Neural progenitor cell (in vitro differentiated cells): ENCODE data around the gene PRKCA. TPM values are rescaled to one million over a fixed set of nuclear protein-coding genes. Genes with fewer than 3 reads are reported as not detected.

Source experiments
- DNase-seq: peaks from one replicate; pipeline ENCODE4 v3.0.0-alpha.2; 2016; ENCODE audit warnings: low spot score
- H2AFZ ChIP-seq: fragments of 200-600 bp; sonication (generic); replicated peaks from 2 replicates; pipeline ENCODE4 v1.6.1; 2016; ENCODE audit warnings: antibody characterized with exemption
- H3F3A ChIP-seq: fragments of 200-600 bp; sonication (generic); 2 replicates; pipeline ENCODE4 v1.6.1; 2016; ENCODE audit warnings: antibody characterized with exemption, low read depth
- H3K27ac ChIP-seq: fragments of 200-600 bp; sonication (generic); 2 replicates; pipeline ENCODE4 v1.5.1; 2016; ENCODE audit warnings: mild to moderate bottlenecking
- H3K27me3 ChIP-seq: fragments of 200-600 bp; sonication (generic); 2 replicates; pipeline ENCODE4 v1.6.1; 2016; ENCODE audit warnings: mild to moderate bottlenecking, moderate library complexity
- H3K36me3 ChIP-seq: fragments of 200-600 bp; sonication (generic); 2 replicates; pipeline ENCODE4 v1.5.1; 2016
- H3K4me1 ChIP-seq: fragments of 200-600 bp; sonication (generic); 2 replicates; pipeline ENCODE4 v1.6.1; 2016; ENCODE audit warnings: mixed run types
- H3K4me2 ChIP-seq: fragments of 200-600 bp; sonication (generic); 2 replicates; pipeline ENCODE4 v1.6.1; 2016
- H3K4me3 ChIP-seq: fragments of 200-600 bp; sonication (generic); 2 replicates; pipeline ENCODE4 v1.5.1; 2016
- H3K79me2 ChIP-seq: fragments of 200-600 bp; sonication (generic); 2 replicates; pipeline ENCODE4 v1.6.1; 2016; ENCODE audit warnings: low read depth
- H3K9ac ChIP-seq: fragments of 200-600 bp; sonication (generic); 2 replicates; pipeline ENCODE4 v1.6.1; 2016
- H3K9me3 ChIP-seq: fragments of 200-600 bp; sonication (generic); 2 replicates; pipeline ENCODE4 v1.5.1; 2016; ENCODE audit warnings: low read depth
- H4K20me1 ChIP-seq: fragments of 200-600 bp; sonication (generic); 2 replicates; pipeline ENCODE4 v1.6.1; 2016; ENCODE audit warnings: low read depth
- H3K27ac Mint-ChIP-seq: 3 replicates; pipeline ENCODE4 v1.8.0; 2021; ENCODE audit warnings: mixed read lengths
- H3K27me3 Mint-ChIP-seq: 2 replicates; pipeline ENCODE4 v1.8.0; 2022; ENCODE audit warnings: low read depth, mild to moderate bottlenecking, inconsistent platforms, moderate library complexity, mixed read lengths; ENCODE audit not compliant: insufficient read depth
- H3K36me3 Mint-ChIP-seq: 3 replicates; pipeline ENCODE4 v1.8.0; 2021; ENCODE audit warnings: mixed read lengths
- H3K4me1 Mint-ChIP-seq: 3 replicates; pipeline ENCODE4 v1.8.0; 2021; ENCODE audit warnings: mixed read lengths
- H3K4me3 Mint-ChIP-seq: 3 replicates; pipeline ENCODE4 v1.8.0; 2021; ENCODE audit warnings: mild to moderate bottlenecking, moderate library complexity, mixed read lengths
- H3K9me3 Mint-ChIP-seq: 3 replicates; pipeline ENCODE4 v1.8.0; 2020; ENCODE audit warnings: mixed read lengths
- EZH2 ChIP-seq: fragments of 200-600 bp; sonication (generic); IDR thresholded peaks from 2 replicates; pipeline ENCODE4 v1.6.1; 2017; ENCODE audit warnings: antibody characterized with exemption, mild to moderate bottlenecking, moderate library complexity
- EZH2phosphoT487 ChIP-seq: fragments of 200-600 bp; sonication (generic); IDR thresholded peaks from 2 replicates; pipeline ENCODE4 v1.6.1; 2017; ENCODE audit warnings: antibody characterized with exemption
- total RNA-seq: library from RNA; depleted of rRNA; stranded (reverse); fragments of >200 nt; gene quantifications from 2 replicates; pipeline ENCODE4 v1.2.3, GENCODE V29; 2015; ENCODE audit warnings: low replicate concordance
- TF ChIP-seq, protein P1 (sequence below): fragments of 200-600 bp; sonication (generic); IDR thresholded peaks from 2 replicates; pipeline ENCODE4 v1.5.1; 2017; ENCODE audit warnings: antibody characterized with exemption, mild to moderate bottlenecking

The PRKCA gene
- total RNA-seq, 1 donor from 2014 or later: 2.1 TPM

DNA sequence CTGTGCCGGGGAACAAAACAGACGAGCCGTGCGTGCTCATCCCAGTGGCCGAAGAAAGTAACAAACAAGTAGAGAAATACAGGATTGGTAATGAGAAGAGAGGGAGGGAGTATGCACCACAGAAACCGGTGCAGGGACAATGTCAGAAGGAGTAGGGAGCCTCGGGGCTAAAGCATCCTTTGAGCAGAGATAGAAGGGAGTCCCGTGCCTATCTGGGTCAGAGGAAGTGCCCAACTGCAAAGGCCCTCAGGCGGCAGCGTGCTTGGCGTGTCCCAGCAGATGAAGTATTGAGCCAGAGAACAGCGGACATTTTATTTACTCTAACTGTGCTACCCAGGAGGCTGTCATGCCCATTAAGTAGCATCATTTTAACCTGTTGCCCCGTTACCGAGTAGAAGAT, 417.6 kb downstream of the PRKCA start:
- H3K27ac ChIP-seq: no peak overlapping the region

DNA sequence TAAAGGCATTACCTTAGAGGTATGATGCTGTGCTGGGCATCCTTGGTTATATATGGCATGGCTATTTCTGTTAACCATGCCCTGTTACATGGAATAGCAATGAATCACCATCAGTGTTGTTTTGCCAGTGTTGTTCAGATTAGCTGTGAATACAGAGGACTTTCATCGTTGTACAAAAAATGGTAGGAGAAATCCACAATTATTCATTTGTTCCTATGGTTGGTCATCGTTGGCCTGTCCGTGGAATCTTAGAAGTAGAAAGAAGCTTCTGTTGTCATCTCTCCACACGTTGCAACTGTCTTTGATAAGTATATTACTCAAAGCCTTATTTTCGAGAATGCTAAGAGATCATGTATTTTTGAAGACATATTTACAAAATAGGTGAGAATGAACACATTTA, 418.2 kb downstream of the PRKCA start:
- DNase-seq: no peak
- H3K27me3 Mint-ChIP-seq: peaks cover 8% of the 10 kb centered on the region
- no peak overlapping the region for H3K4me3 Mint-ChIP-seq
- H3K27ac ChIP-seq: no peak overlapping the region
- TF ChIP-seq EZH2: no peak
- TF ChIP-seq EZH2phosphoT487: no peak
- TF ChIP-seq, protein P1, sequence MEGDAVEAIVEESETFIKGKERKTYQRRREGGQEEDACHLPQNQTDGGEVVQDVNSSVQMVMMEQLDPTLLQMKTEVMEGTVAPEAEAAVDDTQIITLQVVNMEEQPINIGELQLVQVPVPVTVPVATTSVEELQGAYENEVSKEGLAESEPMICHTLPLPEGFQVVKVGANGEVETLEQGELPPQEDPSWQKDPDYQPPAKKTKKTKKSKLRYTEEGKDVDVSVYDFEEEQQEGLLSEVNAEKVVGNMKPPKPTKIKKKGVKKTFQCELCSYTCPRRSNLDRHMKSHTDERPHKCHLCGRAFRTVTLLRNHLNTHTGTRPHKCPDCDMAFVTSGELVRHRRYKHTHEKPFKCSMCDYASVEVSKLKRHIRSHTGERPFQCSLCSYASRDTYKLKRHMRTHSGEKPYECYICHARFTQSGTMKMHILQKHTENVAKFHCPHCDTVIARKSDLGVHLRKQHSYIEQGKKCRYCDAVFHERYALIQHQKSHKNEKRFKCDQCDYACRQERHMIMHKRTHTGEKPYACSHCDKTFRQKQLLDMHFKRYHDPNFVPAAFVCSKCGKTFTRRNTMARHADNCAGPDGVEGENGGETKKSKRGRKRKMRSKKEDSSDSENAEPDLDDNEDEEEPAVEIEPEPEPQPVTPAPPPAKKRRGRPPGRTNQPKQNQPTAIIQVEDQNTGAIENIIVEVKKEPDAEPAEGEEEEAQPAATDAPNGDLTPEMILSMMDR: no peak
- H3K4me3 ChIP-seq: no peak overlapping the region
- peaks cover under 1% of the 10 kb centered on the region for H3K4me1 ChIP-seq
- no peak overlapping the region for H2AFZ ChIP-seq
- H3K9me3 Mint-ChIP-seq: no peaks in the 10 kb centered on the region
- no peak overlapping the region for H3K27ac Mint-ChIP-seq
- no peaks in the 10 kb centered on the region for H3K27me3 ChIP-seq
- H3K36me3 ChIP-seq: no peaks in the 10 kb centered on the region
- no peaks in the 10 kb centered on the region for H4K20me1 ChIP-seq
- H3K9me3 ChIP-seq: no peaks in the 10 kb centered on the region
- H3F3A ChIP-seq: no peaks in the 10 kb centered on the region
- no peak overlapping the region for H3K9ac ChIP-seq
- H3K79me2 ChIP-seq: no peaks in the 10 kb centered on the region
- H3K36me3 Mint-ChIP-seq: no peaks in the 10 kb centered on the region
- no peak overlapping the region for H3K4me2 ChIP-seq
- peaks cover 57% of the 10 kb centered on the region for H3K4me1 Mint-ChIP-seq

More for the DNA sequence above, 417.6 kb downstream of the PRKCA start:
- no peak overlapping the region for H3K4me2 ChIP-seq
- H3K4me3 ChIP-seq: no peak overlapping the region
- no peak for DNase-seq
- no peaks in the 10 kb centered on the region for H3K36me3 ChIP-seq
- no peak for TF ChIP-seq EZH2phosphoT487
- TF ChIP-seq, protein P1: no peak
- no peak for TF ChIP-seq EZH2
- peak overlapping the region; percentile 28 for H2AFZ ChIP-seq
- no peak overlapping the region for H3K27ac Mint-ChIP-seq
- no peaks in the 10 kb centered on the region for H4K20me1 ChIP-seq
- no peak overlapping the region for H3K9ac ChIP-seq
- H3K27me3 Mint-ChIP-seq: peaks cover 8% of the 10 kb centered on the region
- H3K4me3 Mint-ChIP-seq: no peak overlapping the region
- H3K36me3 Mint-ChIP-seq: no peaks in the 10 kb centered on the region
- H3K27me3 ChIP-seq: no peaks in the 10 kb centered on the region
- H3K4me1 Mint-ChIP-seq: peaks cover 59% of the 10 kb centered on the region
- no peaks in the 10 kb centered on the region for H3F3A ChIP-seq
- no peaks in the 10 kb centered on the region for H3K79me2 ChIP-seq
- no peaks in the 10 kb centered on the region for H3K9me3 Mint-ChIP-seq
- no peaks in the 10 kb centered on the region for H3K9me3 ChIP-seq
- peaks cover 6% of the 10 kb centered on the region for H3K4me1 ChIP-seq

GRCh38 chr17:66722341-66722740, 419.9 kb downstream of the PRKCA start:
- Histone ChIP-seq H3K9me3 (no peaks in the 10 kb centered on the region), H4K20me1 (no peaks in the 10 kb centered on the region), H3K9ac (no peak overlapping the region), H3K79me2 (no peaks in the 10 kb centered on the region), H2AFZ (no peak overlapping the region), H3K27me3 (no peaks in the 10 kb centered on the region), H3K4me2 (no peak overlapping the region), H3K4me1 (no peaks in the 10 kb centered on the region), H3K27ac (no peak overlapping the region), H3K4me3 (no peak overlapping the region), H3F3A (no peaks in the 10 kb centered on the region), H3K36me3 (no peaks in the 10 kb centered on the region)
- no peak for DNase-seq
- Mint-ChIP-seq H3K27ac (peak overlapping the region; percentile 33), H3K36me3 (no peaks in the 10 kb centered on the region), H3K27me3 (peaks cover 6% of the 10 kb centered on the region), H3K4me3 (no peak overlapping the region), H3K4me1 (peaks cover 42% of the 10 kb centered on the region), H3K9me3 (no peaks in the 10 kb centered on the region)
- TF ChIP-seq EZH2: no peak
- TF ChIP-seq, protein P1: no peak
- TF ChIP-seq EZH2phosphoT487: no peak
